Uterus (tissue), 2 donors: Measurements from ENCODE around the gene TMEM229A.

ENCODE experiments used
- POLR2A ChIP-seq, 2 donors: fragments of 450-650 bp; IDR thresholded peaks; one replicate each; pipeline ENCODE4 v1.6.1; 2016; ENCODE audit warnings: antibody characterized with exemption in 2 of 2, mild to moderate bottlenecking in 1 of 2, moderate library complexity in 1 of 2
- TF ChIP-seq, protein P1 (sequence below), 4 experiments: fragments of 200-600 bp in 2 of 4; fragments of 450-650 bp in 2 of 4; sonication (generic) in 2 of 4; IDR thresholded peaks; one replicate each; pipeline ENCODE4 v1.5.1; 2016 to 2019; ENCODE audit warnings: antibody characterized with exemption in 4 of 4, mild to moderate bottlenecking in 2 of 4, moderate library complexity in 1 of 4

DNA sequence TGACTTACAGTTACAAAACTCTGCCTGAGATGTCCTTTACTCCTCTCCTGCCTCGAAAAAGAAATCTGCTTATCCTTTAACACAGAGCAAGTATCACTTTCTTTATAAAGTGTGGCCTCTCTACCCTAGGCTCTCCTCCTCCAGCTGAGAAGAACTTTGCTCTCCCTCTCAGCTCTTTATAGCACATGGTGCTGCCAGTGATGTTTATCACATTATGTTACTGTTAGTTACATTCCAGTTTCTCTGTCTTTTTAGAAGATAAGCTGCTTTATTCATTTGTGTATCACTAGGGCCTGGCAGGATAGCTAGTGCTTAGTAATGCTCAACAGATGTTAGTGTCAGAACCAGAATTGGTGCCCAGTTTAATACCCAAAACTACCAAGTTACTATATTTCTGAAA, 41.1 kb upstream of the TMEM229A start:
- TF ChIP-seq, protein P1, sequence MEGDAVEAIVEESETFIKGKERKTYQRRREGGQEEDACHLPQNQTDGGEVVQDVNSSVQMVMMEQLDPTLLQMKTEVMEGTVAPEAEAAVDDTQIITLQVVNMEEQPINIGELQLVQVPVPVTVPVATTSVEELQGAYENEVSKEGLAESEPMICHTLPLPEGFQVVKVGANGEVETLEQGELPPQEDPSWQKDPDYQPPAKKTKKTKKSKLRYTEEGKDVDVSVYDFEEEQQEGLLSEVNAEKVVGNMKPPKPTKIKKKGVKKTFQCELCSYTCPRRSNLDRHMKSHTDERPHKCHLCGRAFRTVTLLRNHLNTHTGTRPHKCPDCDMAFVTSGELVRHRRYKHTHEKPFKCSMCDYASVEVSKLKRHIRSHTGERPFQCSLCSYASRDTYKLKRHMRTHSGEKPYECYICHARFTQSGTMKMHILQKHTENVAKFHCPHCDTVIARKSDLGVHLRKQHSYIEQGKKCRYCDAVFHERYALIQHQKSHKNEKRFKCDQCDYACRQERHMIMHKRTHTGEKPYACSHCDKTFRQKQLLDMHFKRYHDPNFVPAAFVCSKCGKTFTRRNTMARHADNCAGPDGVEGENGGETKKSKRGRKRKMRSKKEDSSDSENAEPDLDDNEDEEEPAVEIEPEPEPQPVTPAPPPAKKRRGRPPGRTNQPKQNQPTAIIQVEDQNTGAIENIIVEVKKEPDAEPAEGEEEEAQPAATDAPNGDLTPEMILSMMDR (IDR thresholded peaks at IDR 0.05), result no peak
- no peak for TF ChIP-seq POLR2A (IDR thresholded peaks at IDR 0.05)
